Smooth muscle cell of the brain vasculature (primary cell): ENCODE data around the gene FAM234A.
"Not testable (repeated sequence)": the region's sequence is repeated elsewhere in the genome, so short reads cannot be mapped to it uniquely, and the experiment has no call there.

Experiments used
- DNase-seq: peaks from one replicate; pipeline ENCODE4 v3.0.0-alpha.2; 2012; ENCODE audit warnings: low read depth, low spot score

Gene FAM234A

DNA sequence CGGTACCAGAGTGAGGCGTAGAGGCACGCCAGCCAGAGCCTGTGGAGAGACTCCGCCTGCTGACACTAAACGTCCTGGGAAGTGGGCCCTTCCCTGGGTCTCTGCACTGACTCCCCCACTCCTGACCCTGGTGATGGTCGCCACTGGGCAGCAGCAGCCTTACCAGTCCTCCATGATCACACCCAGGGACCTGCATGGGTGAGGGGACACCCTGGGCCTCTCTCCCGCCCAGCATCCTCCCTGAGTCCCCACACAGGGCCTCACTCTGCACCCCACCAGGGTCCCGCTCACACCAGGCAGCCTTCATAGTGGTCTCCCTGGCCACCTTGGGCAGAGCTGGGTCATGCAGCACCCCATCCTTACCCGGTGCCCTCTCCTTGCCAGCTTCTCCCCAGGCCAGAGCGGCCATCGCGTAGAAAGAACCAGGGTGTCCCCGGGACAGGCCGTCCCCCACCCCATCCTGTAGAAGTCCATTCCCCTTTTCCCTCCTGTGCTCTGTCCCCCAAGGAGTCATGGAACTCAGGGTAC is 30.4 kb downstream of the FAM234A start:
- DNase-seq: no peak

DNA sequence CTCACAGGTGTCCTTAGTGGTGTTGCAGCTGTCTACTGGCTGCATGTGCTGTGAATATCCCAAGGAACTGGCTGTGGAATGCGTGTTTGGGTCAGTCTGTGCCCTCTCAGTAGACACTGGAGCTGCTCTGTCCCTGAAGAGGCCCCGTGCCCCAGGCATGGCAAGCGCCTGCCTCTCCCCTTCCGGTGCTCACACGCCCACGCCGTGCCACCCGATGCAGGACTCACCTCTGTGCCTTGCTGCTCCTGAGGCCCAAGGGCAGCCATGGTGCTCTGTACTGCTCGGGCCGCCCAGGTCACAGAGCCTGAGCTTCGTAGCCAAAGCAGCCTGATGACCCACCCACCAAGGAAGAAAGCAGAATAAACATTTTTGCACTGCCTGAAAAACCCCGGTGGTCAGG is 31.1 kb downstream of the FAM234A start:
- no peak for DNase-seq

DNA sequence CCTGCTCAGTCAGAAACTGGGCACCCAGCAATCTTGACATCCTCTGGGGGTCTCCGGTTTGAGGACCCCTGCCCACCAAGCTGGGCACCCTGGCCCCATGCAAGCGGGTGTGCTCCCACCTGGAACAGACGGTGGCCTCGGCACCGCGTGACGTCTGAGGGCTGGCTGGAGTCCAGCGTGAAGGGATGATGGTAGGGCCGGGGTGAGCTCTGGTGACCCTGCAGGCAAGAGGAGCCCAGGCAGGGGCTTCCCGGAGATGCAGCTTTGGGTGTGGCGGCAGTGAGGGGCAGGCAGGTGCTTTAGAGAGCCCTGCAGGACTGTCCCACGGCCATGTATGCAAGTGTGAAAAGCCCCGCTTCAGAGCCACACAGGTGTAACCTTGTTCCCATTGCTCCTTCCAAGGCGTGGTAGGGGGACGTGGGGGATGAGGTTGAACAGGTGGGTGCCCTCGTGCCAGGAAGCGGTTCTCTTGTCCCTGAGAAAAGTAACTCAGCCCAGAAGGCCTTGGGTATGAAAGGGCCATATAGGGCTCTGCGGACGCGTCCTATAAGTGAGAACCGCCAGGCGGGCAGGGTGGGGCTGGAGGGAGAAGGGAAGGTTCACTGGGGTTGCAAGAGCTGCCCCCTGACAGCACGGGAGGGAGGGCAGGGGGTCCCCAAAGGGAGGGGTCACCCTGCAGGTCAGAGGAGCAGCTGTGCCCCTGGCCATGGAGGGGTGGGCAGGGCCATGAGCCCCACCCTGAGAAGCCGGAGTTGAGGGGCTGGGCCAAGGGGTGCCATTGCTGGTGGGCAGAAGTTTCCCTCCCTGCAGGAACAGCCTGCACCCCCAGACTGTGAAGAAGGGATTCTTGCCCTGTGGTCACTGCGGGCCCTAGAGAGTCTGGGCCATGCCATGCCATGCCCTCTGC is 31.9 kb downstream of the FAM234A start:
- no peak for DNase-seq

DNA sequence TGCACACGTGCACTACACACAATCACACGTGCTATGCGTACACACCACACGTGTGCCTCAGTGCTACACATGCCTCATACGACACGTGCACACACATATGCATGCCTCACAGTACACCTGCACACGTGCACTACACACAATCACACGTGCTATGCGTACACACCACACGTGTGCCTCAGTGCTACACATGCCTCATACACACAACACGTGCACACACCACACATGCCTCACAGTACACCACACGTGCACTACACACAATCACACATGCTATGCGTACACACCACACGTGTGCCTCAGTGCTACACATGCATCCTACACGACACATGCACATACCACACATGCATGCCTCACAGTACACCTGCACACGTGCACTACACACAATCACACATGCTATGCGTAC is 32.9 kb downstream of the FAM234A start:
- not testable (repeated sequence) for DNase-seq

DNA sequence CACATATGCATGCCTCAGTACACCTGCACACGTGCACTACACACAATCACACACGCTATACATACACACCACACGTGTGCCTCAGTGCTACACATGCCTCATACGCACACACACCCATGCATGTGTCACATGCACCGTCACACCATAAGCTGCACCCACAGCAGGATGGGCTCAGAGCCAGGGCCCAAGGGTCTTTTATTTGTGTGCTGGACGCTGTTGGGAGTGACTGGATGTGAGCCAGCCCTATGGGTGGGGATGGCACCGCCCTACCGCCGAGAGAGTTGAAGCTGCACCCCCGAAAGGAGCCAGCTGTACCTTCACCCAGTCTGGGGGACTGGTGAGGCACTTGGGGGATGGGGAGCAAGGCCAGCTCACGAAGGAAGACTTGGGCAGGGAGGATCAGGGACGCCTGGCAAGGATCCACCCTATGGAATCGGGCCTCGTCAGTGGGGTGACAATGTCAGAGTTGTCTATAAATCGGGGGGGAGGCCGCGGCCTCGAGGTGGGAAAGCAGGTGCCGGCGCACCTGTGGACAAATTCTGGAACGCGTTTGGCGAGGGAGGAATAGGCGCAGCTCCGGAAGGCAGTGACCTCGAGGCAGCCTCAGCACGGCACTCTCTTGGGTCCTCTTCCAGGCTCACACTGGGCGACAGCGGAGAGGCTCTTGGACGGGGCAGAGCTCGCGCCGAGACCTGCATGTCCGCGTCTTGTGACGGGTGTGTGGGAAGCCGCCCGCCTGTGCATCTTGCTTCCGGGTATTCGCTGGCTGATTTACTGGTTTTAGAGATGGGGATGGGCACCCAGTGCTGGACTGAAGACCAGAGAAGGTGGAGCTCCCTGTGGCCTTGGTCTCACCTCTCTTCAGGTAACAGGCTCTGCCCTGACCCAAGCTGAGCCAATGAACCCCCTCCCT is 33.8 kb downstream of the FAM234A start:
- no peak for DNase-seq

DNA sequence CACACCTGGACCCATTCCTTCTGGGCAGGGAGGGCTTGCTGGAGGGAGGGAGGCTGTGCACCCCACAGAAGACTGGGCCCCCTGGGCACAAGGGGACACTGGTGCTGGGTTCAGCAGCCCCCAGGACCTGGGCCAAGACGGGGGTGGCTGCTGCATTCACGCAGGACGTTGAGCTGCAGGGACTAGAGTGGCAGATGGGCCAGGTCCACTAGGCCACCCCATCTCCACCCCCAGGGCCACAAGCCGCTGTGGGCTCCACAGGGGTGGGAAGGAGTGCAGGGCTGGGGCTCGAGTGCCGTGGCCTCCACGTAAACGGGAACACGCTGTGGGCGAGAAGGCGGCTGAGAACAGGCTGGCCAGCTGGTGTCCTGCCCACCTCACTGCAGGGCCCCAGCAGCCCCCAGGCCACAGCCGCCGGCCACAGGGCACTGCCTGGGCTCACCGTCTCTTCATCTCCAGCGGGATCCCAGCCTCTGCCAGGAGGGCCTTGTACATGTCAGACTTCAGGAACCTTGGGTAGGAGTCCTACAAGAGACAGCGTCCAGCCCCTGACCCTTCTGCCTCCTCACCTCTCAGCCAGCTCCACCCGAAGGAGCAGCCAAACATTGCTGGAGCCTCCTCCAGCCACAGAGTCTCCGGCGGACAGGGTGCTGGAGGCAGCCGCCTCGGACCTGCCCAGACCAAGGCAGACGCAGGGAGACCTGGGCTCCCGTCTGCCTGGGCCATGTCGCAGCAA is 34.6 kb downstream of the FAM234A start:
- no peak for DNase-seq

DNA sequence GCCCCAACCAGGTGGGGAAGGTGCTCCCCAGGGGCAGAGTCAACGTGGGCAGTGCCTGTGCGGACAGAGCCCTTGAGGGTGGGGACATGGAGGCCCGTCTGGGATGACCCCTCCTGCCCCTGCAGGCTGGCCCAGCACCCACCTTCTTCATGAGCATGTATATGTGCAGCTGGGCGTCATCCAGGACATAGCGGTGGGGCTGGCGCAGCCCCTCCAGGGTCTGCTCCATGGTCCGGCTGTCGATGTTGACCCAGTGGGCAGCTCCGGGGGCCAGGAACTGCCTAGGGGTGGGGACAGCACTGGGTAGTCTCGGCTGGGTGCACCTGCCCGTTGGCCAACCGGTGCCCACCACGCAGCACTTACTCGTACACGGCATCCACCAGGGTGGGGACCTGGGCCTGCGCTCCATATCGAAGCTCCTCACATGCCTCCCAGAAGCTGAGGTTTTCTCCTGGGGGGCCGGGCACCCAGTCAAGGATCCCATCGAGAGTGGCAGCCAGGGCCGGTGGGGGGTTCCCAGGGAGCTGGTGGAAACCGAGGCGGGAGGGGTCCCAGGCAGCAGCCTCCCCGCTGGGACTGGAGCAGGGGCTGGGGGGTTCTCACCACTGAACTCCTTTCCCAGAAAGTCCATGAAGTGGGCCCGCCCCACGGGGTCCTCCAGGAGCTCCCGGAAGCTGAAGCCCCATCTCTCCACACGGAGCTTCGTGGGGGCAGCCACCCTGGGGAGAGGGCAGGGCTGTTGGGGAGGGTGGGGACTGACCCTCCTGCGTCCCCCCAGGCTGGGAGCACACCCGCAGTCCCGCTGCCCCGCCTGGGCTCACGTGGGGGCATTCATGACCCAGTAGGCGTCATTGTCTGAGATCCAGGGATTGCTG is 36.0 kb downstream of the FAM234A start:
- DNase-seq: no peak

DNA sequence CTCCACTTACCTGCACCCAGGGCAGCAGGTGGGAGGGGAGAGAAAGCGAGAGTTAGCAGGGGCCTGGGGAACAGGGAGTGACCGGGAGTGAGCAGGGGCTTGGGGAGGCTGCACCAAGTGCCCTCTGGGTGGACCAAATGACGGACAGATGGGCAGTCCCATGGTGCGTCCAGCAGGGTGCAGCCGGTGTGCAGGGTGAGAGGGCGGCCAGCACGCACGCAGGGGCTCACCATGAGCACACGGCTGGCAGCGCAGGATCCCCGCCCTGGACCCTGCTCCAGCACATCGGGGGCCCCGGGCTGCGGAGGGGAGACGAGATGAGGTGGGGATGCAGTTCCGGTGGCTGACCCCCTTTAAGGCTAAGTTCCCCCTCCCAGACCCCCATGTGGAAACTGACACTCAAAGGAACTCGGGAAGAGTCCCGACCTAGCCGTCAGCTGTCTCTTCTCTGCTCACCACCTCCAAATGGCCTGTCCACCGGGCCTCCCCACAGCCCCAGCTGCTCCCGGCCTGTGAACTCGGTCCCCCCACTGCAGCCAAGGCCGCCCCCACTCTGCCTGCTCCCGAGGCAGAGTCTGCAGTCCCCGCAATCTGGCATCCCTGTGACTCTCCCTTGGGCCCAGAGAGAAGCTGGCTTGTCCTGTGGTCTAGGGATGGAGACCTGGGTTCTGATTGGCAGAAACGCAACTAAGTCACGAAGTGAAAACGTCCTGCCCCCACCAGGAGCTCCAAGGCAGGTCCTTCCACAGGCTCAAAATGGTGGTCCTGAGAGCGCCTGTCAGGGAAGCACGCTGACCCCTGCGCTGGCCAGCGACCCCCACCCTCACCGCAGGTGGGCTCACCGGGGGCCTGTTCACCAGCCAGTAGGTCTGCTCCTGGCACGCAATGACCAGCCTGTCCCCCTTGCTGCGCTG is 38.3 kb downstream of the FAM234A start:
- no peak for DNase-seq

DNA sequence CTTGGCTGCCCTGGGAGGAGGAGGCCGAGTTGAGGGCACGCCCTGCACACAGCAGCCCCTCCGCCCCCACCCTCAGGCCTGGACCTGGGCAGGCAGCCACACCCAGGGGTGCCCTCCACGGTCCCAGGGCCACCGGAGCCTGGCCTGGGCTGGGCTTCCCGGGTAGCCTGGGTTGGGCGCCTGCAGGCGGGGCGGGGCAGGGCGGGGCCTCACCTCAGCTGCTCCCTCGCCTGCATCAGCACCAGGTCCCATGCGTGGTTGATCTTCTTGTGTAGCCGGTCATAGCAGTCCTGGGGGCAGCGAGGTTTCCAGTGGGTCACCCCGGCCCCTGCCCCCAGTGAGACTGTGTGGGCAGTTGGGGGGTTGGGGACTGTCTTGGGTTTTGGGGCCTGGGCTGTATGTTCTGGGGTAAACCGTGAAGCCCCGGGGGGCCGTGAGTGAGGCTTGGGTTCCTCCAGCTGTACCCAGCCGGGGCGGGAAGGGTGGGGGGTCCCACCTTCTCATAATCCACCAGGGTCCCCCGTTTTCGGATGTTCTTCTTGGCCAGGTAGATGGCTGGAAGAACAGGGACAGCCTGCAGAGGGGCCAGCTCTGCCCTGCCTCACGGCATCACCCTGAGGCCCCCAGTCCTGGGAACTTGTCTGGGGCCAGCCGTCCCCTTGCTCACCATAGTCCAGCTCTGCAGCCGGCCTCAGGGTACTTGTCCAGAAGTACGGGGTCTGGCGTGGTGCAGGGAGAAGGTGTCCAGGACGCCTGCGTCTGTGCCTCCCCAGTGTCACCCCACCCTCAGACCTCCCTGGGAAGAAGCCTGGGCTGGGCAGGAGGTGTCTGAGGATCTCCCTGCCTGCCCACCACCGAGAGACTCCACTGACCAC is 39.2 kb downstream of the FAM234A start:
- DNase-seq: no peak

DNA sequence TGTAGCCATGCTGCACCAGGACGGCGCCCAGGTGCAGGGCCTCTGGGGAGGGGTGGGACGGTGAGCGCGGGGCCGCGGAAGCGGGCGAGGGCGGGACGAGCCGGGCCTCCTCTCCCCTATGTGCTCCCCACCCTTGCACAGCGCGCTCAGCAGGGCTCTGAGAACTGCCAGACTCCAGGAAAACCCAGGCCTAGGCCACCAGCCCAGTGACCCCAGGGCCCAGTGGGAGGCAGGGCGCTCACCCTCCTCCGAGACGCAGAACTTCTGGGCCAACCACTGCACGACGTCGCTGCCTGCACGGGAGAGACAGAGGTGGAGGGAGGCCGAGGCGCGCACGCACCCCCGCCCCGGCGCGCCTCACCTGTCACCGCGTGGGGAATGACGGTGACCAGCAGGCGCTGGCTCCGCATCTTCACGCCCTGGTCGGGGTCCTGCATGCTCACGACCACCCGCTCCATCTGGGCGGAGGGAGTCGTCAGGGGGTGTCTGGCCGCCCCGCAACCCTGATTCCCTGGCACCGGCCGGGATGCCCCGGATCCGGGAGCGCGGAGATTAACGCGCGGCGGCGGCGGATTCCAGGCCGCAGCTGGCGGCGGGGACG is 40.5 kb downstream of the FAM234A start:
- no peak for DNase-seq

DNA sequence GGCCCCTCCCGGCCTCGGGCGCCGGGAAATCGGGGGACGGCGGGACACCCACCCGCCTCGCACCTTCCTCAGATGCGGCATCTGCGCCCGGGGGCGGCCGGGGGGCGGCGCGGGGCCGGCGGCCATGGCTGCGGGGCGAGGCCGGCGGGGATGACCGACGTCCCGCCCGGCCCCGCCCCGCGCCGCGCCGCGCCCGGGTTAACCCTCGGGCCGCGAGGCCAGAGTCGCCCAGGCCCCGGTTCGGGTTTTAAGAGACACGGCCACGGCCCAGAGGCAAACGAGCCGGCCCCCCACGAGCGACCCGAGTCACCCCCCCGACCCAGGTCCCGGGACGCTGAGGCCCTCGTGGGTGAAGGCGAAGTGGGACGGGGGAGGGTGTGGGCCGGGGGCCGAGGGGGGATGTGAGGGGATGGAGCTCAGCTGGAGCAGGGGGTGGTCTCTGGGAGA is 41.2 kb downstream of the FAM234A start, which contains the start of gene RGS11:
TSS of gene RGS11 (minus strand) at position 159 of the 447 bp plus-strand sequence. CDS start at position 126, 33 bp downstream.
- no peak for DNase-seq

DNA sequence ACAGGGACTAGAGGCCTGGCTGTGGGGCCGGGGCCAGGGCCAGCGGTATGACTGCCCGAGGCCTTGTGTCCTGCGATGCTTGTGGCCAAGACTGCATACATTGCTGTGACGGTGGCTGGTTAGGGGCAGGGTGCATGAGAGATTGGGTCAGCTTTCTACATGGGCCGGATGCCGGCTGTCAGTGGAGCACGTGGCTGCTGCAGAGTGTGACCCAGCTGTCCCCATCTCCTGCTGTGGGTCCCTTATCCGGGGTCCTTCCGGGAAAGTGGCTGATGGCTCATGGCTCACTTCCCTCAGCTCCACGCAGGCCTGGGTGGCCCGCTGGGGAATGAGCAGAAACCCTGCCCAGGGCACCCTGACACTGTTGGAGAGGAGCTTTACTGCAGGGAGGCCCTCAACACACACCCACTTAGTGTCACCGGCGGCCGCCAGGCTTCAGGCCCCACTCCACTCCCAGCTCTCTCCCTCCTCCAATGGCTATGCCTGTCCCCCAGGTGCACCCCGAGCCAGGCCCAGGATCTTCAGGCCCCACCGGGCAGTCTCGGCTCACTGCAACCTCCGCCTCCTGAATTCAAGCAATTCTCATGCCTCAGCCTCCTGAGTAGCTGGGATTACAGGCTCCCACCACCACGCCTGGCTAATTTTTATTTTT is 41.9 kb downstream of the FAM234A start:
- DNase-seq: no peak

DNA sequence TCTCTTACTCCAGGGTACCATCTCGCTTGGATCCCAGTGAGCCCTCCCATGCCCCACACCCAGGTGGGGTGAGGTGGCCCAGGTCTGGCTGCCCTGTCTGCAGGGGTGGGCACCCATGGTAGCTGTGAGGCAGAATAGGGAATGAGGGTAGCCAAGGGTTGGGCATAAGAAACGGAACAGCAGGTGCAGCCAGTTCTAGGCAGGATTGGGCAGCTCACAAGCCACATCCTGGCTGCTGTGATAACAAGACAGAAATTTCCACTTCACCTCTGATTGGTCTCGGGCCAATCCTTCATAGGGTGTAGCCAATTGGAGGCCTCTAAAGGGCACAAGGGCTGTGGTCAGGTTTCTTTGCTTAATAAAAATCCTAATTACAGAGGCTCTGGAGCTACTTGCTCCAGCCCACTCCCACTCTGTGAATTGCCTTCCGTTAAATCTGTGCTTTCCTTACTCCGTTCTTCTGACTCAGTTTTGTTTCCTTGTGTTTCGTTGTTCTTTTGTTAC is 44.3 kb downstream of the FAM234A start:
- DNase-seq: no peak

DNA sequence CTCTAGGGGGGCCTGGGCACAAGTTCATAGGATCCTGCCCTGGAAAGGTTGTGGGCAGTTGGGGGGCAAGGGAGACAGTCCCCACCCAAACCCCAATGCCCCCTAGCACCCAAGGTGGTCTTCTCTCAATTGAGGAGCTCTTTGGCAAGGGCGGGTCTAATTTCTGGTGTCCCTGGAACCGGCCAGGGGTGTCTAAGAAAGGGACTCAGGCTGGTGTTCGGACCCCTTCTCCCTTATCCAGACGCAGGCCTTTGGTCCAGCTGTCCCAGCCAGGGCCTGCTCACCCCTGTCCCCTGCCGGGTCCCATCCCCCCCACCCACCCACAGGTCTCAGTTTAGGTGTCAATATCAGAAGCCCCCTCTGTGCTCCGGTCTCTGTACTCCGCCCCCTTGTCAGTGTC is 44.9 kb downstream of the FAM234A start:
- no peak for DNase-seq

DNA sequence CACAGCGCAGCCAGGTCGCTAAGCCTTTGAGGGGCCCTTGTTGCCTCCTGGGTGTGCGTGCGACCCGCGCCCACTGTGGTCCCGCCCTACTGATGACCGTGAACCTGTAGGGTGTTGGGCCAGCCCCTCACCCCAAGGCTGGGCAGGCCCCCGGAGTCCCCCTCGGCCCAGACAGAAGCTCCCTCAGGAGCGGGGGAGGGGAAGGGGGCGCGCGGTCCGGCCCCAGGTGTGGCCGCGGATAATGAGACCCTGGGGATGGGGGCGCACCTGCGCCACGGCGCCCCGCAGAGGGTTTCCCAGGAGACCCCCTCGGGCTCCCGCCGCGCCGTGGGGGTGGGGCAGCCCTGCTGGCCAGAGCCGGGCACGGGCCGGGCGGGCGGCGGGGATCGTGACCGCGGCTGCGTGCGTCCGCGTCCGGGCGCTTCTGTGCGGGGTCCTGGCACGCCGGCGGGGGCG is 45.4 kb downstream of the FAM234A start:
- no peak for DNase-seq

DNA sequence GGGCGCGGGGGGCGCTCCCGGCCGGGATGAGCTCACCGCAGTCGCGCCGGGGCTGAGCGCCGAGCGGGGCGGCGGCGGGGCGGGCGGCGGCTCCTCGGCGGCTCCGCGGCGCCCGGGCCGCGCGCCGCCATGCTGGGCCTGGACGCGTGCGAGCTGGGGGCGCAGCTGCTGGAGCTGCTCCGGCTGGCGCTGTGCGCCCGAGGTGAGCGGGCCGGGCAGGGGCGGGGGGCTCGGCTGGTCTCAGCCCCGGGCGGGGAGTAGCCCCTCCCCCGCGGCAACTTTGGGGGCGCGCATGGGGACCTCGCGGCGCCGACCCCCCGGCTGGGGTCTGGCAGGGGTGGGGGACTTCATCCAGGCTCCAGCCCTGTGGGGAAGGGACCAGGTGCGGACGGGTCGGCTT is 45.9 kb downstream of the FAM234A start, which contains the start of gene ARHGDIG:
TSS of gene ARHGDIG (plus strand) at position 40 of the 400 bp plus-strand sequence. CDS start at position 130, 90 bp downstream.
- DNase-seq: no peak
